ENCODE data around the gene GATA5. TPM values are rescaled to one million over a fixed set of nuclear protein-coding genes. Genes with fewer than 3 reads are reported as not detected.

GATA5 gene
- total RNA-seq, 1 donor = not detected

GRCh38 chr20:62445553-62446340 is 30.0 kb downstream of the GATA5 start:
- TF ChIP-seq CTCF (IDR thresholded peaks at IDR 0.05; ENCODE audit: insufficient read depth, low read depth, low read length) = no peak
- no peak overlapping the region for H3K4me3 ChIP-seq (ENCODE audit: low read depth, low read length)

DNA sequence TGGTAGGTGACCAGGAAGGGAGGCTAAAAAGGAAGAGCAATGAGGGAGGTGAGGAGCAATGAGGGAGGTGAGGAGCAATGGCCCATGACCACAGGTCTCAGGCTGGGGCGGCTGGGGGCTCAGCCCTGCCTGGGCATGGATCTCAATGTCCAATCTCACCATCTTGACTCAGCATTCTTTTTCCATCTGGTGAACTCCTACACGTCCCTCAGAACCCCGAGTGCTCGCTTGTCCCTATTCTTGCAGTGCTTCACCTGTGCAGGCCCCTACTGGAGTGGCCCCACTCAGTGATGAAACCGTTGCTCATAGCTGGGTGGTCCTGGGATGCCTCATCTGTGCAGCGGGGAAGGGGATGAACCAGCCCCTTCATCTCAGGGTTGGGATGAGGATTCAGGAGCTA is 31.5 kb downstream of the GATA5 start:
- H3K4me3 ChIP-seq (ENCODE audit: low read depth, low read length) = no peak overlapping the region
- DNase-seq (ENCODE audit: low read depth) = no peak
- TF ChIP-seq CTCF (IDR thresholded peaks at IDR 0.05; ENCODE audit: insufficient read depth, low read depth, low read length) = no peak

More at GRCh38 chr20:62445553-62446340, 30.0 kb downstream of the GATA5 start:
- DNase-seq (ENCODE audit: low read depth) = no peak

DNA sequence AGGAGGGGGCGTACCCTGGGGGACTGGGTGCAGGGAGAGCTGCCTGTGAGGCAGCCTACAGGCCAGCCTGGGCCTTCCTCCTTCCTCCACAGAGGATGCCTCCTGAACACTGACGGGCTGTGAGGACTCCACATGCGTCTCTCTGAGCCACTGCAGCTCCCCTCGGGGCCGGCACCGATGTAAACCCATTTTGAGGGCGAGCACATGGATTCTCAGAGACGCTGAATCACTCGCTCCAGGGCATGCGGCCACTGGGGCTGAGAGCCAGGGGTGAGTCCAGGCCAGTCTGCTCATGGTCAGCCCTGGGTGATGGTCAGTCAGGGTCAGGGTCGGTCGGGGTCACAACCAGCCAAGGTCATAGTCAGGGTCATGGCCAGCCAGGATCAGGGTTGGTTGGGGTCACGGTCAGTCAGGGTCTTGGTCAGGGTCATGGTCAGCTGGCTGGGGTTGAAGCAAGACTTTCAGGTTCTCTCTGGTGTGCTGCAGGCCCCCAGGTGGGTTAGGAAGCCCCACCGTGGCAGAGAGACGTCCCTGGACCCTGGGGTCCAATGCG is 33.7 kb downstream of the GATA5 start:
- TF ChIP-seq CTCF (IDR thresholded peaks at IDR 0.05; ENCODE audit: insufficient read depth, low read depth, low read length) = no peak
- DNase-seq (ENCODE audit: low read depth) = no peak
- H3K4me3 ChIP-seq (ENCODE audit: low read depth, low read length) = no peak overlapping the region

DNA sequence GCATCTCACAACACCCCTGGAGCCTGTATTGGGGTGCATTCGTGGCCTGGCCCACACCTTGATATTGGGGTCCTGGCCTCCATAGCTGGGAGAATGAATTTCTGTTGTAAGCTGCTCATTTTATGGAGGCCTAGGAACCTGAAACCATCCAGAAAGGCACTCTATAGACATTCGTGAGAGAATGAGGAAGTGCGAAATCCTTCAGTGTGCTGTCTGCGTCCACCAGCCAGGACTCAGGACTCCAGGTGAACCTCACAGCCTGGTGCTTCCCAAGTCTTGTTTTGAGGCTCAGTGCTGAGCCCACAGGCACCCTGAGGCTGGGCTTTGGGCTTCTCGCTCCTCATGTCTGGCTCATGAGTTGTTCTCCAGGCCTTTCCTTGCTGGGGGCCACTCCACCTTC is 36.6 kb downstream of the GATA5 start:
- H3K4me3 ChIP-seq (ENCODE audit: low read depth, low read length) = no peak overlapping the region
- no peak for TF ChIP-seq CTCF (IDR thresholded peaks at IDR 0.05; ENCODE audit: insufficient read depth, low read depth, low read length)
- no peak for DNase-seq (ENCODE audit: low read depth)

DNA sequence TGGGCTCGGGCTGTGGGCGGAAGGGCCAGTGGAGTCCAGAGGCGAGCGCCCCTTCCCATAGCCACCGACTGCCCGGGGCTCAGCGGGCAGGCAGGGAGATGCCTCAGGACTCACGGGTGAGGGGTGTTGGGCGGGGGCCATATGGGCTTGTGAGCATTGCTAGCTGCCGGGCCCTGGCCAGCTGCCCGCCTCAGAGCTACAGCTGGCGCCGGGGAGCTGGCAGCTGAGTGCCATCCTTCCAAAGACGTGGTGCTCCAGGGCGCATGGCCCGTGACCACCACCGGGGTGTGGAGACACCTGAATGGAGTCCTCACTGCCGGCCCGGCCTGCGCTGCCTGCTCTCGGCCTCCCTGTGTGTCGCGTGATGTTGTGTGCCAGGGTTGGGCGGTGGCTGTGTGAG is 37.9 kb downstream of the GATA5 start:
- H3K4me3 ChIP-seq (ENCODE audit: low read depth, low read length) = no peak overlapping the region
- no peak for TF ChIP-seq CTCF (IDR thresholded peaks at IDR 0.05; ENCODE audit: insufficient read depth, low read depth, low read length)
- peak; percentile 2 for DNase-seq (ENCODE audit: low read depth)

DNA sequence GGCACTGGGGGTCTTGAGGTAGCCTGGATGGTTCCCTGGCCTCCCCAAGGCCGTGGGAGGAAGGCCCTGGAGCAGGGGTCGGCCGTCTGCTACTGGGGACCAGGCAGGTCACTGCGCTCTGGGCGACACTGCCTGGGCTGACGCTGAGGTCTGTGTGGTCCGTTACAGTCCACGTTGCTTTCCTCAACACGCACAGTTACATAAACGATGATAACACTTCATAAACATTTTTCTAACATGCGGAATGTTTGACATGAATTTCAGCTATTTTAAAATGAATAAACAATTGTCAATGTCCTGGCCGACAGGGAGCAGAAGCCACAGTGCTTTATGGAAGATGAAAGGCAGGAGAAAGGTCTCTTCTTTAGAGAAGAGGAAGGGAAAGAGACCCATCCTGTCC is 38.3 kb downstream of the GATA5 start:
- TF ChIP-seq CTCF (IDR thresholded peaks at IDR 0.05; ENCODE audit: insufficient read depth, low read depth, low read length) = no peak
- no peak overlapping the region for H3K4me3 ChIP-seq (ENCODE audit: low read depth, low read length)
- DNase-seq (ENCODE audit: low read depth) = peak; percentile 4
